IPS-18c (cell line): ENCODE results near the gene LTO1.

Source experiments
- H3K4me3 ChIP-seq: 2 replicates; pipeline ENCODE4 v1.7.0; 2013; ENCODE audit warnings: low read depth, mild to moderate bottlenecking, low read length, moderate library complexity; ENCODE audit not compliant: insufficient read depth
- H3K9me3 ChIP-seq: one replicate; pipeline ENCODE4 v1.6.1; 2013; ENCODE audit warnings: mild to moderate bottlenecking, low read length, moderate library complexity; ENCODE audit not compliant: control insufficient read depth, insufficient read depth

LTO1 gene

GRCh38 chr11:69666752-69667536, 8.2 kb downstream of the LTO1 start:
- Histone ChIP-seq H3K4me3 (no peak overlapping the region), H3K9me3 (peaks cover 2% of the 10 kb centered on the region)

- Histone ChIP-seq H3K4me3 (no peak overlapping the region), H3K9me3 (no peaks in the 10 kb centered on the region)
Measured at GRCh38 chr11:69666261-69666660, 8.9 kb downstream of the LTO1 start.

GRCh38 chr11:69665669-69666068, 9.5 kb downstream of the LTO1 start:
- Histone ChIP-seq H3K9me3 (no peaks in the 10 kb centered on the region), H3K4me3 (no peak overlapping the region)

- Histone ChIP-seq H3K9me3 (no peaks in the 10 kb centered on the region), H3K4me3 (no peak overlapping the region)
Measured at GRCh38 chr11:69664901-69665300, 10.3 kb downstream of the LTO1 start.

GRCh38 chr11:69664103-69664775, 10.9 kb downstream of the LTO1 start:
- Histone ChIP-seq H3K9me3 (no peaks in the 10 kb centered on the region), H3K4me3 (no peak overlapping the region)

GRCh38 chr11:69663326-69663725, 11.8 kb downstream of the LTO1 start:
- Histone ChIP-seq H3K9me3 (no peaks in the 10 kb centered on the region), H3K4me3 (no peak overlapping the region)

GRCh38 chr11:69662806-69663205, 12.3 kb downstream of the LTO1 start:
- Histone ChIP-seq H3K4me3 (no peak overlapping the region), H3K9me3 (no peaks in the 10 kb centered on the region)

GRCh38 chr11:69662021-69662698, 13.0 kb downstream of the LTO1 start:
- Histone ChIP-seq H3K4me3 (no peak overlapping the region), H3K9me3 (no peaks in the 10 kb centered on the region)

- Histone ChIP-seq H3K4me3 (no peak overlapping the region), H3K9me3 (no peaks in the 10 kb centered on the region)
Measured at GRCh38 chr11:69661413-69661715, 13.8 kb downstream of the LTO1 start.

GRCh38 chr11:69660001-69660500, 15.1 kb downstream of the LTO1 start:
- H3K4me3 ChIP-seq = no peak overlapping the region
- no peaks in the 10 kb centered on the region for H3K9me3 ChIP-seq

- H3K4me3 ChIP-seq = no peak overlapping the region
- no peaks in the 10 kb centered on the region for H3K9me3 ChIP-seq
Measured at GRCh38 chr11:69659591-69659990, 15.6 kb downstream of the LTO1 start.

GRCh38 chr11:69658626-69659450, 16.3 kb downstream of the LTO1 start:
- H3K4me3 ChIP-seq = no peak overlapping the region
- no peaks in the 10 kb centered on the region for H3K9me3 ChIP-seq

GRCh38 chr11:69657911-69658625, 17.1 kb downstream of the LTO1 start:
- H3K4me3 ChIP-seq = no peak overlapping the region
- no peaks in the 10 kb centered on the region for H3K9me3 ChIP-seq

- no peaks in the 10 kb centered on the region for H3K9me3 ChIP-seq
- no peak overlapping the region for H3K4me3 ChIP-seq
Measured at GRCh38 chr11:69657456-69657910, 17.7 kb downstream of the LTO1 start.

- Histone ChIP-seq H3K4me3 (no peak overlapping the region), H3K9me3 (no peaks in the 10 kb centered on the region)
Measured at GRCh38 chr11:69656536-69657455, 18.4 kb downstream of the LTO1 start.
